ENCODE measurements around the gene MAML2.

The MAML2 gene

DNA sequence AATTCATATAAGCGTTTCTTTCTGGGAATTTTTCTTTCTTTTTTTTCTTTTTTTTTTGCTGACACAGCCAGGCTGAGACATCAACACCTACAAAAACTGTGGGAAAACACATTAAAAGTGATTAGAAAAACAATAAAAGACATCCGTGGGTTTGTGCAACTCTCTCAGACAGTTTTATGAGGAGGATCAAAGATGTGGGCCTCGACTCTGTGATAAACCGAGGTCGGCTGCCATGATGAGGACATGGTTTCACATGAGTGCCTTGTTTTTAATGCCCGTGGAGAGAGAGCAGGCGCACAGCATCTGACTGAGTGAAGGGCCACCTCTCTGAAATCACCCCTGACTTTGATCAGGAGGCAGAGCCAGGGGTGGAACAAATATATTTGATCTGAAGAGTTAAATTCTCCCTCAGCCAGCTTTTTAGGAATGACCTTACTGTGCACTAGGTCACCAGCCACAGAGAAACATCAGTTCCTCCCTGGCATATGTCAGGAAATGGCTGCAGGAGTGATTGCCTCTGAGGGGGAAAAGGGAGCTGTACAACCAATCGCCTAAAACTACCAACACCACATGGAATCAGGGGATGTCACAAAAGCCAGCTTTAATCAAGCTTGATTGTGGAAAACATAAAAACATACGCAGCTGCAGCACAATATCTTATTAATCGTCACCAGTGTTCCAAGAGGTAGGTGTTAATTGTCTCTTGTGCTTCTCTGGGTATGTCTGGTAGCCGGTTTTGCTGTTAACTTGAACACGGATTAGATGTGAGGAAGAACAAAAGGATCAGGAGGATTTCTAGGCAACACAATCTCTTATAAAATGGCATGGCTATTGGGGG lies 164.7 kb downstream of the MAML2 start:
- no peak for DNase-seq

DNA sequence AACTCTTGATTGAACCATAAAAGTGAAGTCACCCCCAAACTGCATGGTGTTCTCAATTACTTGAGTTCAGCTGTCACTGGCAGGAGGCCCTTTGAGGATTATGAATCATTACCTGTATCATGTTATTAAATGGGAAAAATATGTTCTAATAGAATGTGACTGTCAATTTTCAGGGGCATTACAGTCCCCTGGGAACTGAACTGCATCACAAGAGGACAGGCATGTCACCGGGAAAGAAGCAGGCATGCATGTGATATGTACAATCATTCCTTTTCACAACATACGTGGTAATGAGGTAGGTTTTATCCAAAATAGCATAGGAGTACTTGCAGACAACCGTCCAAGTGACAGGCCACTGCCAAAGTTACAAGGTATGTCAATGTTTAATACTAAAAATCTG lies 165.8 kb downstream of the MAML2 start:
- no peak for DNase-seq

DNA sequence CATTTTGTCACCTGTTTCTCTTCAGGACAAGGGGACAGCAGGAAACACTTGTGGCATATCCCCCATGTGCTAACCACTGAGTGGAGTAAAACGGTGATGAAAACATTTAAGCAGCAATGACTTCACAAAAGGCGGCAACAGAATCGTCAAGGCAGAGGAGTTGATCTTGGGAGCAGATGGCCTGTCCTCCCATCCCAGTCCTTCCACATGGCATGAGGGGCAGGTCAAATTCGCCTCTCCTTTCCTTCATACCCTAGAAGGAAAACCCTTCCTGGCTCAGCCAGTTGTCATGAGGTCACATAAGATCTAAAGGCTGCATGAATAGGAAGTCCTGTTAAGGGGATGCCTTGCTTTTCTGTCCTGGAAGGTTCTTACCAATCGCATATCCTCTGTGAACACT lies 169.1 kb downstream of the MAML2 start:
- DNase-seq = no peak

DNA sequence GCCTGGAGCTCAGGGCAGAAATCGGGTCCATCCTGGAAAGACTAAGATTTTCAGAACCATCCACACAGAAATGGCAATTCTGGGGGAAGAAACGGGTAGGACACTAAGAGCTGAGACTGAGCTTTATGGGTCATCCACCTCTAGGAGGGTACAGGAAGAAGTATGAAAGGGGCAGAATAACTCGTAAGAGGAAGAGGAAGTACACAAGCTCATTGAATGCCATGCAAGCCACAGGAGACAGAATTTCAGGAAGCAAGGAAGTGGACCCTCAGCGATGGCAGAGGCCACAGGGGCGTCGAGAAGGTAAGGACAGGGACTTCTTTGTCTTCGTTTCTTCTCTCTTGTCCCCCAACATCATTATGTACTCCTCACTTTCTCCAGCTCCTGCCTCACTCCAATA lies 169.6 kb downstream of the MAML2 start:
- no peak for DNase-seq

DNA sequence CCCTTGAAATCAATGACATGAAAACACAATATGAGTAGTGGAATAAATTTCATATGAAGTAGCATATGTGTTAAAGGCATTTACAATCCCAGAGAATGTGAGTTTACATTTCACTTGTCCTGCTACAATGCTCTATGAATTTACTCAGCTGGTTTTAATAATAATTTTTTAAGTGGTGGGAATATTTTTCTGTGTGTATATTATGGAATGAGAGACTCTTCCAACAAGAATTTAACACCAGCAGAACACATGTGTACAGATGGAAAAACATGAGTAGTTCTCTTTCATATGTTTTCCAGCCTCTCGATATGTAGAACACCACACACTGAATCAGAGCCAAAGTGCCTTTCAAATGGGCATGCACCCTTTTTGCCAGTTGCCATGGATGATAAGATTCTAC lies 170.4 kb downstream of the MAML2 start:
- no peak for DNase-seq

DNA sequence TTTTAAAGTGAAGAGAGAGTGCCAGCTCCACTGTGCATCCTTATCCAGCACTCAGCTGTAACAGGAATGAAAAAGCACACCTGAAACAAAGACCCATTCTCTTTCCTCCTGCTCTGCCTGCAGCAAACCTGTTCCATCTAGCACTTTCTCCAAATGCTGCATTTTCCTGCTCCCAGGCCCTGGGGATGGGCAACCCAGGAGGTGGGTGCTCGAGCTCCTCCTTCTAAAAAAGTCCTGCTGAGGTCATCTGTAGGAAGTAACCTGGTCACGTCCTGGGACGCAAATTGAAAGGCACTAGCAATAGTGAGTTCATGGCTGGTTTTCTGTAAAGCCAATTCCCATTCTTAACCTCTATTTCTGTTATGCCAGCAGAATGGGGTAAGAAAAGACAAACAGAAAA lies 173.7 kb downstream of the MAML2 start:
- DNase-seq = no peak

DNA sequence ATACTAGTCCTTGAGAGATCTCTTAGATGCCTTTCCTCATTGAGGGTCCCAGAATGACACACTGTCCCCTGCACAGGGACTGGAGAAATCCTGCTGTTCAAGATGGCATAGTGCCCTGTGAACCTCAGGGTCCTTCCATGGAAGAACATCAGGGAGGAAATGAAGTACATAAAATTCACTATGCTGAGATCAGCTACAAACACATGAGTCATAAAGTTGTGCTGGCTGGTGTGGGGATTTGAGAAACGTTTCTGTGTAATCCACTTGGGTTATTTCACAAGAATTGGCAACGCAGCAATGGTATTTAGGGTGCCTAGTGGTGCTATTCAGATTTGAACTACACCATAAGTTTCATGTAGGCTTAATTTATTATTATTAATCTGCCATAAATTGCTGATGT lies 174.4 kb downstream of the MAML2 start:
- no peak for DNase-seq

DNA sequence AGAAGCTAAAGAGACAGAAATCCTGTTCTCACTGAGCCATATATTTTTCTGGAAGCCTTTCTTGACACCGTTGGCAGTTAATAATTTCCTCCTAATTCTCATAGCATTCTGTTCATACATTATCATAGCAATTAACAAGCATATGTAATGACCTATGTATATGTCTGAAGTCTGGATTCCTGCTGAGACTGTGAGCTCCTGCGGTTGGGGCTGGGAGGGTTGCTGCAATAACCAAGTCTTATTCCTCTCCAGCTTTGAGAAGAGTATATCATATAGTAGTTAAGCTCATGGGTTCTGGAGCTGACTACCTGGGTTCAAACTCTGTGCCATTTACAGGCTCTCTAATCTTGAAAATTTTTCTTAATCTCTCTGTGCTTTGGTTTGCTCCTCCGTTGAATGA lies 175.2 kb downstream of the MAML2 start:
- no peak for DNase-seq

DNA sequence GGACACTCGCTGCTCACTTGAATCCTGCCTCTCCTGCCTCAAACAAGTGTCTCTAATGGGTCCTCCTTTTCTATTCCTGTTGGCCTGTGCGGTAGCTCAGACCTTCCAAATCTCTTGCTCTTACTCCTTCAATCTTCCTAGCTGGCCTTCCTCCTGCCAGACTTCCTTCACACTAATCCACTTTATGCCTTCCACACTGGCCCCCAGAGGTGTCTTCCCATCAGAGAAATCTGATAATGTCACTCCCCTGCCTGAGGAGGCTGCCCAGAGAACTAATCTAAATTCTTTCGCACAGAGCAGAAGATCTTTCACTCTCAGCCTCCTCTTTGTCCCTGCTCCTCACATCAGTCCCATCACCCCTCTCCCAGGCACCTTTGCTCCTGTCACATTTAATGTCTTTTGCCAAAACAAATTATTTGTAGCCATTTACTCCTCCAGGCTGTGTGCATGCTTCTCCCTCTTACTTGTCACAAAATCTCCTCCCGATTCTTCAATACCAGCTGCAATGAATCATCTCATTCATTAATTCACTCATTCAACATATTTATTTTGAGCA lies 175.7 kb downstream of the MAML2 start:
- no peak for DNase-seq

DNA sequence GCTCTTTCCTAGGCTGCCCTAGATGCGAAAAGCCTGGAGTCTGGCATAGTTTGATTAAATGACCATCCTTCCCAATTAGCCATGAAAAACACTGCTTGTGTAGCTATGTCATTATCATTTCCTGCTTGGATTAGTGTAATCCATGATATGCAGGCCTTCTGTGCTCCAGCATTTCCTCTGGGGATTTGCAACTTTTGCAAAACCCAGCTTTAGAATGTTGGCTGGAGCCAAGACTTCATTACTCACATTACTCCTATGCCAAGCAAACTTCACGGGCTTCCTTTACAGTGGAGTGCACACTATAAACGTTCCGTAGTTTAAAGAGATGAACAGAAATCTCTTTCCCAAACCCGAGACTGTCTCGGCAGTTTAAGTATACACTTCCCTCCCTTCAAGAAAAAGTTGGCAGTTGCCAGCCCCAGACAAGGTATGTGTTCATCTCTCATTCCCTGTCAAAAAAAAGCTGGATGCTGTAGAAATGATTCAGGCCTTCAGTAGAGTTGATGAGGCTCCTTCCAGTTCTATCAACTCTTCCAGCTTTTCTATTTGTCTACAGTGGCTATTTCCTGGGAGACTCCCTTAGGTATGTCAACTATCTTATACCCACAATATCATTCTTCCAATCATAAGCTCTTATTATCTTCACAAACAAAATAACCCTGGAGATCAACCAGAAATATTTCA lies 180.0 kb downstream of the MAML2 start:
- no peak for DNase-seq

DNA sequence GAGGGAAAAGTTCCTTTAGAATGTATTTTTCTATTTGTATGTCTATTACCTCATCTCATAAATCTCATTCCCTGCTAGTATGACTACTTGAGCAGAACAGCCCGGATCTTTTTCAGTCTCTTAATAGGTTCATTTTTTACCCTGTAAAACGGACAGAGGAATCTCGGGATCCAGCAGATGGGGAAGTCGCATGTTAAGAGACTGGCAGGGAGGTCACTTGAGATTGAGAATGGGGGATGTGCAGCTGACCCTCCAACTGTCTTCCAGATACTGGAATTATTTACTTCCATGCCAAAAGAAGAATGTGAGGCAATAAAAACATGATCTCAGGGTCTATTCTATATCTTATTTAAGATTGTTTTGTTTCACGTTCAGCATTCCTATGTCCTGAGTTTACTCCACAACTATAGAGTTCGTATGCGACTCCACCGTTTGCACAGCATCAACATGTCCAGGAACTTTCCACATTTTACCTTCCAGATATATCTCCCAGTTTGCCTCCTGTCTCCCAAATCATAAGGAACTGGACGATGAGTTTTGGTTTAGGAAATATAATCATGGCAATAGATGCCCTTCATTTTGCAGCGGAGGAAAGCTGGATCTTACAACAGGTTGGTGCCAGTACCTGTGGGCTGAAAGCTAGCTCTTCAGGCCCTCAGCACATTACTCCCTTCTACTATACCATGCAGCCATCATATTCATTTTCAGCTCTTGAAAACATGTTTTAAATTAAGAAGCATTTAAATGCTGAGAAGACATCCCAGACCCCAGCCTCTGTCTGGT lies 181.5 kb downstream of the MAML2 start:
- DNase-seq = no peak

DNA sequence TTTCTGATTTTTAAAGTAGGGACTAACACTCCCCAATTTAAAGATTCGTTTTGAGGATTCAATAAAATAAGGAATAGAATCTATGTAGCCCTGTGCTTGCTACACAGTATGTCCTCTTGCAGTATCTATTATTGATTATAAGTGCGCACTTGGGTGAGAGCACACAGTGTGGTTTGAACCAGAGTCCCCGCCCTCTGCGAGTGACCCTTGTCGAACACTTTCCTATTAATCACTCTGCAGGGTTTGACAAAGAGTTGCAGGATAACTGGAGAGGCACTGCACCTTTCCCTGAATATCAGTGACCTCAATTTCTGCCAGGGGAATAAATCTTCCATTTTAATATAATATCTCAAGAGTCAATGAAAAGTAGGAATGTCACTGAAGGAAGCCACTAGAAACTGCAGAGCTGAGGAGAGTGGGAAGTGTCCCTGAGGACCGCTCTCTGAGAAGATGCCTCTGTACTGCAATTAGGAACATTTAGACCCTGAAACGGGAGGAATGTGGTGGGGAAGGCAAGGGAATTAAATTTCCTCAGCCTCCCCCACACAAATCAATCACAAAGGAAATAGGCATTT lies 182.2 kb downstream of the MAML2 start:
- no peak for DNase-seq

DNA sequence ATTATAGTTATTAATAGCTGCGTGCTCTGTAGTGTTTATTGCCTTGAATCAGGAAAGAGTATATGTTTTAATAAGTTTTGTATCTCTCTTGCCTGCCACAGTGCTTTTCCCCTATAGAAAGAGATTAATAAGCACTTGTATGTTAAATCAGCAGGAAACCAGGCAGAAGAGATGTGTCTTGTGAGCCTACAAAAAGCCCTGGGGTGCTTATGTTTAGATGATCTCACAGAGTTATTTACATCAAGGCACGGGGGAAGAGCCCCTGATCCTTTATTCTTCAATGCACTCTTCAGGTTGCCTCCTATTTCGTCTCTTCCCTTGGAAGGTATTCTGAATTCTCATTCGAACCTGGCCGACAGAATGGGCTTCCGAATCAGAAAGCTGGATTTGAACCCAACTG lies 183.0 kb downstream of the MAML2 start:
- DNase-seq = no peak

DNA sequence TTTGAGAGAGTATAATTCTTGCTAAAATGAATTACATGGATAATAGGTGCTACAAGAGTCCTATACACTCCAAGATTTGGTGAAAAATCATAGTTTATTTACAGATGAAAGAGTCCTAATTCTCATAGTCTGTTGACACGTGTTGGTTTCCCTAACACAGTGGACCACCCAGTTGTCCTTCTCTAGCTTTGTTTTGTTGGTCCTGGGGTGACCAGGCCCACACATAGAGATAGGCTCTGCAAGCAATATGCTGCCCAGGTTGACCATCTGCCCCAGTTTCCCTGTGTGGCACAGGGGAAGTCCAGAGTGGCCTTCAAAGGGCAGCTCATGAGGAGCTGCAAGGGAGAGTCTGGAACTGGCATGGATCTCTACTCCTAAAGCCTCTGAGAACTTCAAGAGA lies 184.9 kb downstream of the MAML2 start:
- no peak for DNase-seq

DNA sequence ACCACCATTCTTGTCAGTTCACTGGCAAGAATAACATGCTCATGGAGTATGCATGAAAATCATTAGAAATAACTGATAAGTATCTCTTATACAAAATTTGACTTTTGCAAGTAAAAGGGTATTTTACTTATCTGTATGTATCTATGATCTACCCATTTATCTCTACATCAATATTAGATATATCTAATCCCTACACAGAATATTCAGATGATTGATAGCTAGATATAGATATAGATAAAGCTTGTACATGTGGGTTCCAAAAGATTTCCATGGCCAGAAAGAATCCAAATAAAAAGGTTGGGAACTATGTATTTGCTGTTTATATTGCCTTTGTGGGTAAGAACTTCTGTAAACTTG lies 185.5 kb downstream of the MAML2 start:
- DNase-seq = no peak

DNA sequence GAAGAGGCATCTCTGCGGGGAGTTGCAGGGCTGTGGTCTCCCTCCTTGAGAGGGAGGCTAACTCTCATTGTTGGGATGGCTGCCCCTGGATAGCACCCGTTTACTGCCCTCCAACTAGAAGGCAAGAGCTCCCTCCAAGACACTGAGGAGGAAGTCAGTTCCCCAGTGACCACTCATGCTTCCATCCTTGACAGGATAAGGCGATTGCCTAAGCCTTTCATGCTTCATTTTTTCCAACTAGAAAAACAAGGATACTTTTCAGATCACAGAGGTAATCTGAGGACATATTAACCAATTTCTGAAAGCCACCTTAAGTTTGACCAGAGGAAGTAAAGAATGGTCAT lies 186.6 kb downstream of the MAML2 start:
- no peak for DNase-seq

DNA sequence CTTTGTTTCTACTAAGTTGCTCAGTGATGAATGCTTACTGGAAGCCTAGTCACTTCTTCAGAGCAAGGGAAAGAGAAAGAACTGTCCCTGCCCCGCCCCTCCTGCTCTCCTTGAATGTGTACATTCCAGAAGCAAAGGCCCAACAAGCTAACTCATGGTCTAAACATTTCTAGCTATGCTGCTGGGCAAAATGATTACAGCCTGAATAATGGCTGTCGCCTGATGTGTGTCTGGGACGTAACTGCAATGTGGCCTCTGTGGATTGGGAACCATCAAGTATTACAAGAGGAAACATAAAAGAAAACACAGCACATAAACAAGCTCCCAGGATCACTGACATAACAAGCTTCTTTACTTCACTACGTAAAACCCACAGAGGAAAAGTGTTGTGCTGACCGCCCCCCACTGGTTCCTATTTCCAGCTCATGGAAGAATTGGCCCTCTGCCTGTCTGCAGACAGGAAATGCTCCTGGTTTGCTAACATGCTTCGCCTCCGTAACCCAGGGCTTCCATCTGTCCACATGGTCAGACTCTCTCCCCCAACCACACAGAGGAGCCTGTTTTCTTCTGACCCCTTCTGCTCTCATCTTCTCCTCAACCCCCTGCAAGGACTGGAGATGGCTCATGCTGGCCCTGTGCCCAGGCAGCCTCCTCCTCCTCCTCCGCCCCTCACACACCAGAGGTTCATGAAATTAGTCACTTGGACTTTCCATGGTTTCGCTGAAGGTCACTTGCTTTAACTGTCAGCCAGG lies 187.2 kb downstream of the MAML2 start:
- no peak for DNase-seq

DNA sequence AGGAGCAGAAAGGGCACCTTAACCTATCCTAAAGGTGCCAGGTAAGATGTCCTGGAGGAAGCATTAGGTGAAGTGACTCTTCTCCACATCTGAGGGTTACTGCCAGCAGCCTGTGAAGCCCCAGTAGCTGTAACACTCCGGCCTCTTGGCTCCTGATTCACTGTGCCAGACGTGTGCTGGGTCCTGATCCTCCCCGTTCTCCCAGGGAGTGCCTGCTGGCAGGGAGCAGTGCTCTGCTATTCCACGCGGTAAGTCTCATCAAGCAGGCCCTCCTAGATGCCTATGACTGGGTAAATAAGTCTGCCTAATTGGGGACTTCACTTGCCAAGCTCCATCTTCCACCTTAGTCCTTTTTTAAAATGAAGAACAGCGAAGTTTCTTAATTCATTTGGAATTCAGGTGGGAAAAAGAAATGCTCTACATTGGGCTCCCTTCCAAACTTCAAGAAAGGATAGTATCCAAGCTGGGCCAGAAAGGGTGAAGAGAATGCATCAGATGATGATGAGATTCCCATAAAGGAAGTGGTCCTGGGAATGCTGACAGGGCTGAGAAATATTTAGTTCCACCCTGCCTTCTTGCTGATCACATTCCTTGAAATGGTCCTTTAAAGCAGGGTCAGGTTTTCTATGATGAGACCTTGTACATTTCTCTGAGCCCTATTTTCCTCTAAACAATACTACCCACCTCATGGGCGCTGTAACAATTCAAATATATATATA lies 188.0 kb downstream of the MAML2 start:
- no peak for DNase-seq

DNA sequence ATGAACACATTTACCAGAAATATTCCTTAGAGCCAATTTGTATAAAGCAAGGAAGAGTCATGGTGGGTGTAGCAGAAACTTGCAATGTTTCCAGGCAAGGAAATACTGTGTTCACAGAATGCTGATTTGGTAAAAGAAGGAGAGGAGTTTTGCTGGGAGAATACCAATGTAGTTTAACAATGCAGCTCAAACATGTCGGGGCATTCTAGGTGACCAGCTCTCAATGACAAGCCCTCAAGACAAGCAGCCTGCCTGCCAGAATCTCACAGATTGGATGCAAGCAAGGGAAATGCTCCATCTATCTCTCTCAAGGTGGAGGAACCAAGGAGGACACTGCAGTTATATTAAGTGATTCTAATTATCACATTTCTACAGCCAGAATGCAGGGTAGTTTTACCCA lies 190.4 kb downstream of the MAML2 start:
- DNase-seq = no peak

DNA sequence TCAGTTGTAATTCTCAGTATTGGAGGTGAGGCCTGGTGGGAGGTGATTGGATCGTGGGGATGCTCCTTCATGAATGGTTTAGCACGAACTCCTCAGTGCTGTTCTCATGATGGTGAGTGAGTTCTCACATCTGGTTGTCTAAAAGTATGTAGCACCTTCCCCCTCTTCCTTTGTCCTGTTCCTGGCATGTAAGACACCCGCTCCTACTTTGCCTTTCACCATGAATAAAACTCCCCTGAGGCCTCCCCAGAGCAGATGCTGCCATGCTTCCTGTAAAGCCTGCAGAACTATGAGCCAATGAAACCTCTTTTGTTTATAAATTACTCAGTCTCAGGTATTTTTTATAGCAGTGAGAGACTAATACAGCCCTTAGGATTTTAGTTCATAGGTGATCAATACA lies 191.5 kb downstream of the MAML2 start:
- DNase-seq = no peak

DNA sequence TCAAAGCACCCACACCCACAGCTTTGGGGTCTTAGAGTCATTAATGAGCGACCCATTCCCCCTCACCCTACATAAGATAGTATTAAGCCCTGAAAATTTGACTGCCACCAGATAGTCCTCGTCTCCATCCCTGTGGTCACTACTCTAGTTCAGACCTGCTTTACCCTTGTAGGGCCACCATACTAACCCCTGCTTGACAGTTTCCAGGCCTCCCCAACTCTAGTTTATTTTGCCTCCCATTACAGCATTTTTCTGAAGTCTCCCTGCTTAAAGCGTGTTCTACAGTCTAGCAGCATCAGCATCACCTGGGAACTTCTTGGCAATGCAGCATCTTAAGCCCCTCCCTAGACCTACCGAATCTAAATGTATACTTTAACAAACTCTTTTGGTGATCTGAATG lies 192.4 kb downstream of the MAML2 start:
- DNase-seq = no peak

Measured in NCI-H526 treated with DMSO at 0.1 percent for 48 hours (cell line).